ENCODE measurements around the gene KCNJ10.

DNA sequence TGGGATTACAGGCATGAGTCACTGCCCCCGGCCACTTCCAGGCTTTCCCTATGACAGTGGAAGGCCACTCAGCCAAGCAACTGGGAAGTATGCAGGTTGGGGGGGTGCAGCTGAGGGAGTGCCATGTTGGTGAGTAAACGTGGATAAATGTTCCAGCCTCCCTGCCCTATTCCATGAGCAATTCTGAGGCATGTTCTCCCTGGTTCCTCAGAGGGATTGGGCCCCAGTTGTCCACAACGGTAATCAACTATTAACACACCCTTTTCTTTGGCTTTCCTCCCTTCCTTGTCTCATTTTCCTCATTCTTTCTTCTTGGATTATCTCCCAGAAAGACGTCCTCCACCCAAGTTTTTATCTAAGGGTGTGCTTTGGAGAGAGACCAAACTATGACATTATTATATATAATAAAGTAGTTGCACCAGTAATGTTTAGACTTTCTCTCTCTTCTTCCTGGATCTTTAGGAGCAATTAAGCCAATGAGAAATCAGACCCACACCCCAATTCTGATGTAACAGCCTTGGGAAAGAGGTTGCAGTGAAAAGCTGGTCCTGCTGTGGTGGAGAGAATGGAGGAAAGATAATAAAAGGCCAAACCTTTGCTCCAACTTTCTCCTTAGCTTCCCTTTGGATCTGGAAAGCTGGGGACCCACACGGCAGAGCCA lies 109.1 kb downstream of the KCNJ10 start:
- TF ChIP-seq, protein P1, sequence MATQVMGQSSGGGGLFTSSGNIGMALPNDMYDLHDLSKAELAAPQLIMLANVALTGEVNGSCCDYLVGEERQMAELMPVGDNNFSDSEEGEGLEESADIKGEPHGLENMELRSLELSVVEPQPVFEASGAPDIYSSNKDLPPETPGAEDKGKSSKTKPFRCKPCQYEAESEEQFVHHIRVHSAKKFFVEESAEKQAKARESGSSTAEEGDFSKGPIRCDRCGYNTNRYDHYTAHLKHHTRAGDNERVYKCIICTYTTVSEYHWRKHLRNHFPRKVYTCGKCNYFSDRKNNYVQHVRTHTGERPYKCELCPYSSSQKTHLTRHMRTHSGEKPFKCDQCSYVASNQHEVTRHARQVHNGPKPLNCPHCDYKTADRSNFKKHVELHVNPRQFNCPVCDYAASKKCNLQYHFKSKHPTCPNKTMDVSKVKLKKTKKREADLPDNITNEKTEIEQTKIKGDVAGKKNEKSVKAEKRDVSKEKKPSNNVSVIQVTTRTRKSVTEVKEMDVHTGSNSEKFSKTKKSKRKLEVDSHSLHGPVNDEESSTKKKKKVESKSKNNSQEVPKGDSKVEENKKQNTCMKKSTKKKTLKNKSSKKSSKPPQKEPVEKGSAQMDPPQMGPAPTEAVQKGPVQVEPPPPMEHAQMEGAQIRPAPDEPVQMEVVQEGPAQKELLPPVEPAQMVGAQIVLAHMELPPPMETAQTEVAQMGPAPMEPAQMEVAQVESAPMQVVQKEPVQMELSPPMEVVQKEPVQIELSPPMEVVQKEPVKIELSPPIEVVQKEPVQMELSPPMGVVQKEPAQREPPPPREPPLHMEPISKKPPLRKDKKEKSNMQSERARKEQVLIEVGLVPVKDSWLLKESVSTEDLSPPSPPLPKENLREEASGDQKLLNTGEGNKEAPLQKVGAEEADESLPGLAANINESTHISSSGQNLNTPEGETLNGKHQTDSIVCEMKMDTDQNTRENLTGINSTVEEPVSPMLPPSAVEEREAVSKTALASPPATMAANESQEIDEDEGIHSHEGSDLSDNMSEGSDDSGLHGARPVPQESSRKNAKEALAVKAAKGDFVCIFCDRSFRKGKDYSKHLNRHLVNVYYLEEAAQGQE (IDR thresholded peaks at IDR 0.05; ENCODE audit: insufficient read depth in 1 of 2, low read depth in 2 of 2, low read length in 1 of 2) = no peak
- TF ChIP-seq, protein P2, sequence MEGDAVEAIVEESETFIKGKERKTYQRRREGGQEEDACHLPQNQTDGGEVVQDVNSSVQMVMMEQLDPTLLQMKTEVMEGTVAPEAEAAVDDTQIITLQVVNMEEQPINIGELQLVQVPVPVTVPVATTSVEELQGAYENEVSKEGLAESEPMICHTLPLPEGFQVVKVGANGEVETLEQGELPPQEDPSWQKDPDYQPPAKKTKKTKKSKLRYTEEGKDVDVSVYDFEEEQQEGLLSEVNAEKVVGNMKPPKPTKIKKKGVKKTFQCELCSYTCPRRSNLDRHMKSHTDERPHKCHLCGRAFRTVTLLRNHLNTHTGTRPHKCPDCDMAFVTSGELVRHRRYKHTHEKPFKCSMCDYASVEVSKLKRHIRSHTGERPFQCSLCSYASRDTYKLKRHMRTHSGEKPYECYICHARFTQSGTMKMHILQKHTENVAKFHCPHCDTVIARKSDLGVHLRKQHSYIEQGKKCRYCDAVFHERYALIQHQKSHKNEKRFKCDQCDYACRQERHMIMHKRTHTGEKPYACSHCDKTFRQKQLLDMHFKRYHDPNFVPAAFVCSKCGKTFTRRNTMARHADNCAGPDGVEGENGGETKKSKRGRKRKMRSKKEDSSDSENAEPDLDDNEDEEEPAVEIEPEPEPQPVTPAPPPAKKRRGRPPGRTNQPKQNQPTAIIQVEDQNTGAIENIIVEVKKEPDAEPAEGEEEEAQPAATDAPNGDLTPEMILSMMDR (IDR thresholded peaks at IDR 0.05) = no peak
- TF ChIP-seq POLR2AphosphoS5 (IDR thresholded peaks at IDR 0.05; ENCODE audit: low read depth, low read length) = no peak
- no peak for TF ChIP-seq SIN3A (IDR thresholded peaks at IDR 0.05; ENCODE audit: borderline replicate concordance, insufficient read depth, low read depth, low read length)
- TF ChIP-seq TCF7L2 (IDR thresholded peaks at IDR 0.05; ENCODE audit: low read depth, low read length) = no peak
